GM21528 (cell line): Measurements from ENCODE around the gene ALX4.

Source experiments
- ATAC-seq: cut with Tn5 transposase; IDR thresholded peaks from one replicate; pipeline ENCODE4 v1.9.1; 2021; ENCODE audit warnings: mild to moderate bottlenecking, moderate library complexity; ENCODE audit not compliant: unreplicated experiment, low FRiP score

Gene ALX4

GRCh38 chr11:44252999-44253602 is 56.8 kb downstream of the ALX4 start:
- ATAC-seq = no peak

- no peak for ATAC-seq
Observed at GRCh38 chr11:44250421-44250820, 59.5 kb downstream of the ALX4 start.

- no peak for ATAC-seq
Observed at GRCh38 chr11:44248109-44248508, 61.8 kb downstream of the ALX4 start.

GRCh38 chr11:44247508-44247907 is 62.4 kb downstream of the ALX4 start:
- ATAC-seq = no peak

- ATAC-seq = no peak
Observed at GRCh38 chr11:44246726-44247125, 63.2 kb downstream of the ALX4 start.

GRCh38 chr11:44244639-44245310 is 65.2 kb downstream of the ALX4 start:
- no peak for ATAC-seq

- ATAC-seq = no peak
Observed at GRCh38 chr11:44243595-44244343, 66.2 kb downstream of the ALX4 start.

- no peak for ATAC-seq
Observed at GRCh38 chr11:44243086-44243485, 66.9 kb downstream of the ALX4 start.

- no peak for ATAC-seq
Observed at GRCh38 chr11:44241851-44242250, 68.1 kb downstream of the ALX4 start.

- ATAC-seq = no peak
Observed at GRCh38 chr11:44237156-44237555, 72.8 kb downstream of the ALX4 start.

GRCh38 chr11:44236296-44236695 is 73.6 kb downstream of the ALX4 start:
- ATAC-seq = no peak

GRCh38 chr11:44235765-44236201 is 74.2 kb downstream of the ALX4 start:
- no peak for ATAC-seq

- ATAC-seq = no peak
Observed at GRCh38 chr11:44229624-44230023, 80.3 kb downstream of the ALX4 start.

GRCh38 chr11:44229098-44229497 is 80.8 kb downstream of the ALX4 start:
- no peak for ATAC-seq

- ATAC-seq = no peak
Observed at GRCh38 chr11:44228379-44228778, 81.6 kb downstream of the ALX4 start.

GRCh38 chr11:44226945-44227344 is 83.0 kb downstream of the ALX4 start:
- no peak for ATAC-seq

- ATAC-seq = no peak
Observed at GRCh38 chr11:44226490-44226889, 83.4 kb downstream of the ALX4 start.

- ATAC-seq = no peak
Observed at GRCh38 chr11:44224867-44225501, 85.0 kb downstream of the ALX4 start.

- ATAC-seq = no peak
Observed at GRCh38 chr11:44223238-44223637, 86.7 kb downstream of the ALX4 start.

- ATAC-seq = no peak
Observed at GRCh38 chr11:44221992-44222391, 87.9 kb downstream of the ALX4 start.

GRCh38 chr11:44221456-44221855 is 88.5 kb downstream of the ALX4 start:
- ATAC-seq = no peak
